GM20000 (cell line): ENCODE results near the gene SERPIND1.
"Not testable (repeated sequence)": the region's sequence is repeated elsewhere in the genome, so short reads cannot be mapped to it uniquely, and the experiment has no call there.

ENCODE experiments used
- DNase-seq: peaks from one replicate; pipeline ENCODE4 v3.0.0; 2012; ENCODE audit warnings: low spot score
- TF ChIP-seq, protein P1 (sequence below): IDR thresholded peaks from 2 replicates; pipeline ENCODE4 v1.5.1; 2012; ENCODE audit warnings: mild to moderate bottlenecking, control low read depth; ENCODE audit errors: extremely low read depth, missing control alignments

SERPIND1 gene

DNA sequence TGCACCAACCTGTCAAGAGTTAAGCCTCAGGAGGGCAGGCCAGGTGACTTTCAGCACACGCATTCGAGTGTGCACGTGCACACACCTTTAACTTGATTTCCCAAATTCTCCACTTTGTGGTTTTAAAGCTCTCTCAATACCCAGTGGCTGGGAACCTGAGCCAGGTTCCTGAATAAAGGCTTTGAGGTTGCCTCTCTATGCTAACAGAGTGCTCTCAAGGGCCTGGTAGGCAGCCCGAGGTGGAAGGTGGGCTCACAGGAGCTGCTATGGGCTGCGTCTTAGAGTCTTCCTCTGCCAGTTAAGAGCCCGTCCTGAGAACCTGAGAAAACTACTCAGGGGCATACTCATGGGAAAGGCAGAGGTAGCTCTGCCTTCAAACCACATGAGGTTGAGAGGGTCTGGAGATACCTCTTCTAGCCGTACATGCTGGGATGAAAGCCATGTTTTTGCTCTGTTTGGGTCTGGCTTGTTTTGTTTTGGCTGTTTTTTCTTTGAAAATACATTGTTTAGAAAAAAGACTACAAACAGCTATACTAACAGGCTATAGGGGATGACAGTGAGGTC, 11.6 kb upstream of the SERPIND1 start:
- no peak for DNase-seq
- TF ChIP-seq, protein P1, sequence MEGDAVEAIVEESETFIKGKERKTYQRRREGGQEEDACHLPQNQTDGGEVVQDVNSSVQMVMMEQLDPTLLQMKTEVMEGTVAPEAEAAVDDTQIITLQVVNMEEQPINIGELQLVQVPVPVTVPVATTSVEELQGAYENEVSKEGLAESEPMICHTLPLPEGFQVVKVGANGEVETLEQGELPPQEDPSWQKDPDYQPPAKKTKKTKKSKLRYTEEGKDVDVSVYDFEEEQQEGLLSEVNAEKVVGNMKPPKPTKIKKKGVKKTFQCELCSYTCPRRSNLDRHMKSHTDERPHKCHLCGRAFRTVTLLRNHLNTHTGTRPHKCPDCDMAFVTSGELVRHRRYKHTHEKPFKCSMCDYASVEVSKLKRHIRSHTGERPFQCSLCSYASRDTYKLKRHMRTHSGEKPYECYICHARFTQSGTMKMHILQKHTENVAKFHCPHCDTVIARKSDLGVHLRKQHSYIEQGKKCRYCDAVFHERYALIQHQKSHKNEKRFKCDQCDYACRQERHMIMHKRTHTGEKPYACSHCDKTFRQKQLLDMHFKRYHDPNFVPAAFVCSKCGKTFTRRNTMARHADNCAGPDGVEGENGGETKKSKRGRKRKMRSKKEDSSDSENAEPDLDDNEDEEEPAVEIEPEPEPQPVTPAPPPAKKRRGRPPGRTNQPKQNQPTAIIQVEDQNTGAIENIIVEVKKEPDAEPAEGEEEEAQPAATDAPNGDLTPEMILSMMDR = no peak

DNA sequence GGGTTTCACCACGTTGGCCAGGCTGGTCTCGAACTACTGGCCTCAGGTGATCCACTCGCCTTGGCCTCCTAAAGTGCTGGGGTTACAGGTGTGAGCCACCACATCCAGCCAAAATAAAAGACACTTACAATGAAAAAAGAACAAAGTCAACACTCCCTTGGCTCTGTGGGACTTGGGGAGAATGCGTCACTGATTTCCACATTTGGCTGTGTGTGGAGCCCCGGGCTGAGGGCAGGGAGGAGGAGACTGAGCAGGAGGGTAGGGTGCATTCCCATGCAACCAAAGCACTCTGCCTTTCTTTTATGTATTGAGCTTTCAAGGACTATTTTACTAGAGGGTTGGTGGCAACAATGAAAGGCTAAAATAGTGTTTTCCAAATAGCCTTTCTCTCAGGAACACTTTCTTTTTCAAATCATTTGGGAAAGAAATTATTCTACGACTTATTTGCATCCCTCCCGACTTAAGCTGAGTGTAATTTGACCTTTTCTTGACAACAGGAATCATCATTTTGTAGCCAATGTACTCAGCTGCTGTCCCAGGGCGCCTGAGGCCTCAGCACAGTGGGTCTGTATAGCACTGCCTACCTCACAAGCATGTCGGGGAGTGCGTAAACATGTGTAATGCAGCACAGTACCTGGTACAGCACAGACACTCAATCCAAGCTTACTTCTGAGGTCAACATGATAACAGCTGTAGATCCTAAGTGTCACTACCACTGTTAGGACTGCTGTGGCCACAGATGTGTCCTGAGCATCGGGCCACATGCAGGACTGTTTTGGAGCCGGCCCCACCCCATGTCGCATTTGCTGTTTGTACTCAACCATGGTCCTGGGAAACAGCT, 10.1 kb upstream of the SERPIND1 start:
- TF ChIP-seq, protein P1 = no peak
- DNase-seq = no peak

DNA sequence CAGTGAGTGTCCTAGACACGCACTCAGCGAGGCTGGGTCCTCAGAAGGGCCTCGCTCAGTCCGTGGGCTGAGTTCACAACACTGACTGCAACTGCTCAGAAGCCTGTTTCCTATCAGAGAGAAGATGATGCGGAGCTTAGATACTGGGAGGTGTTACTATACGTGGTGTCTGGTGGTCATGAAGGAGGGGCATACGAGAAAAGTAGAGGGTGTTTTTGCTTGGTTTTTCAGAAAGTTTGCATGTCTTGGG, 9.5 kb upstream of the SERPIND1 start:
- TF ChIP-seq, protein P1 = no peak

DNA sequence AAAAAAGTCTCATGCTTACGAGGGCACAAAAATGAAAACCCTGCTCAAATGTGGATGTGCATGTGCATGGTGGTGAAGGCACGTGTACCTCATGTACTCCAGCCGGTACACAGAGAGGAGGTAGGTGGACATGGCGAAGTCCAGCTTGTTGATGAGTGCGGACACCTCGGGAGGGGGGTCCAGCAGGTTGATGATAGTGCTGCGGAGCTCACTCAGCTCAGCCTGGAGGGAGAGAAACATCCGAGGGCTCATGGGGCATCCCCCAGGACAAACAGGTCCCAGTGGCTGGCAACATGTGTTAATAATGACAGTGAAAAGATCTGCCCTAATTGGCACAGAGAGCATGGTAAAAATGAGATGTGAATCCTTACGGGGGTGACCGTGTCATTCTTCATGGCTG, 9.2 kb upstream of the SERPIND1 start:
- TF ChIP-seq, protein P1 = no peak
- DNase-seq = no peak

More for the DNA sequence above, 9.5 kb upstream of the SERPIND1 start:
- DNase-seq = no peak

DNA sequence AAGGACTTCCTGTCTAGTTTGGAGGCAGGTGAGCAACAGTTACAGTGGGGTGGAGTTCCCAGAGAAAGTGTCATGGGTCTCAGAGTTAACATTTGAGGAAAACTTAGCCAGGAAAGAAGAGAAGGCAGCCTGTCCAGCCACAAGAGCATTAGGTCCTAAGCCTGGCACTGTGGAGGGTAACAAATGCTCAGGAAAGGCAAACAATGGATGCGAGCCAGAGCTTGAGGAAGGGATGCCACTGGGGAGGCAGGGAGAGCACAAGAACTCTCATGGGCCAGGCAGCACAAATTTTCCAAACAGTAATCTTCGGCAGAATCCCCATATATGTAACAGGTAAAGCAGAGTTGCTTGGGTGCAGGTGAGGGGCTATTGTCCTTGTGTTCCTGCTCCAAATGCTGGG, 8.0 kb upstream of the SERPIND1 start:
- TF ChIP-seq, protein P1 = no peak
- DNase-seq = no peak

DNA sequence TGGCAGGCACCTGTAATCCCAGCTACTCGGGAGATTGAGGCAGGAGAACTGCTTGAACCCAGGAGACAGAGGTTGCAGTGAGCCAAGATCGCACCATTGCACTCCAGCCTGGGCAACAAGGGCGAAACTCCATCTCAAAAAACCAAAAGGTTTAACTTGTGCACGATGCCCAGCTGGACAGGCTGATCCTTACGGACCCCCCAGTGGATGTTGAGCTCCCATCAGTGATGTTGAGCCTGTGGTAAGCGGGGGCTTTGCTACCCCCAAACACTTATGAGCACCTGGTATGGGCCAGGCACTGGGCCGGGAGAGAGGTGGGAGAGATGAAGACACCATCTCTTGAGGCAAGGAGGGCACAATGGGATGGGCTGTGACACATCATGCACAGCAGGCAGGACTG, 7.4 kb upstream of the SERPIND1 start:
- no peak for DNase-seq
- TF ChIP-seq, protein P1 = no peak

DNA sequence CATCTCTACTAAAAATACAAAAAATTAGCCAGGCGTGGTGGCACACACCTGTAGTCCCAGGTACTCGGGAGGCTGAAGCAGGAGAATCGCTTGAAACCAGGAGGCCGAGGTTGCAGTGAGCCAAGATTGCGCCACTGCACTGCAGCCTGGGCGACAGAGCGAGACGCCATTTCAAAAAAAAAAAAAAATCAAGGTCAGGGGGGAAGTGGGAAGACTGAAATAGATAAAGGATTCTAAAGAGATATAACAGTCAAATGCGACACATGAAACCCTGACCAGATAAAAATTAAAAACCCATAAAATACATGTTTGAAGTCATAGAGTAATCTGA, 4.5 kb upstream of the SERPIND1 start:
- DNase-seq = not testable (repeated sequence)
